NCI-H2171 treated with DMSO at 0.1 percent for 48 hours (cell line): ENCODE data around the gene KRTAP5-9.
"Not testable (repeated sequence)": the region's sequence is repeated elsewhere in the genome, so short reads cannot be mapped to it uniquely, and the experiment has no call there.

ENCODE experiments used
- DNase-seq: peaks from one replicate; lab custom pipeline; 2025; lab: John Stamatoyannopoulos, UW

Gene KRTAP5-9

DNA sequence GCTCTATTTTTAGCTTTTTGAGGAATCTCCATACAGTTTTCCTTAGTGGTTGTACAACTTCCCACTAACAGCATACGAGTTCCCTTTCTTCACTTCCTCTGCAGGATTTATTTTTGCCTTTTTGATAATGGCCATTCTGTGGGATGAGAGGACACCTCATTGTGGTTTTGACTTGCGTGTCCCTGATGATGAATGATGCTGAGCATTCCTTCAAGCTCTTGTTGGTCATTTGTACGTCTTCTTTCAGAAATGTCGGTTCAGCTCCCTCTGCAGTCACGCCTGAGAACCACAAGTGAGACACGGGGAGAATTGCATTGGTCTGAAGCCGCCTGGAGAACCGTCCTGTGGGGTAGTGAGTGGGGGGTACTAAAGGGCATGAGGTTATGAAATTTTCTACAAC lies 15.2 kb downstream of the KRTAP5-9 start:
- no peak for DNase-seq

GRCh38 chr11:71564430-71564829 lies 16.2 kb downstream of the KRTAP5-9 start:
- no peak for DNase-seq

DNA sequence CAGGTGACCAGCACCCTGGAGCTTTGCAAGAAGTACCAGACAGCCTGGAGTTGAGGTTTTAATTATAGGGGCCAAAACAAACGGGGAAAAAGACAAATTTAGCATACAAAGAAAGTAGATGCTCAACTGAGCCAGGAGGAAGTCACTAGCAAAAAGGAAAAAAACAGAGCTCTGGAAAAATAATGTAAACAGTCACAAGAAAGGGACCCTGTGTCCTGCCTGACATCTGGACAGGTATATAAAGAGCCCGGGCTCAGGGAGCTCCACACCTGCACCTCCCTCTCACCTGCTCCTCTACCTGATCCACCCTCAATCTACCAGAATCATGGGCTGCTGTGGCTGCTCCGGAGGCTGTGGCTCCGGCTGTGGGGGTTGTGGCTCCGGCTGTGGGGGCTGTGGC lies 17.0 kb downstream of the KRTAP5-9 start, which contains the start of gene KRTAP5-10:
TSS of gene KRTAP5-10 (plus strand) at position 301 of the 400 bp plus-strand sequence. CDS start at position 326, 25 bp downstream.
- DNase-seq: no peak

- DNase-seq: peak; percentile 11
Measured at GRCh38 chr11:71566081-71566620, 17.9 kb downstream of the KRTAP5-9 start.

DNA sequence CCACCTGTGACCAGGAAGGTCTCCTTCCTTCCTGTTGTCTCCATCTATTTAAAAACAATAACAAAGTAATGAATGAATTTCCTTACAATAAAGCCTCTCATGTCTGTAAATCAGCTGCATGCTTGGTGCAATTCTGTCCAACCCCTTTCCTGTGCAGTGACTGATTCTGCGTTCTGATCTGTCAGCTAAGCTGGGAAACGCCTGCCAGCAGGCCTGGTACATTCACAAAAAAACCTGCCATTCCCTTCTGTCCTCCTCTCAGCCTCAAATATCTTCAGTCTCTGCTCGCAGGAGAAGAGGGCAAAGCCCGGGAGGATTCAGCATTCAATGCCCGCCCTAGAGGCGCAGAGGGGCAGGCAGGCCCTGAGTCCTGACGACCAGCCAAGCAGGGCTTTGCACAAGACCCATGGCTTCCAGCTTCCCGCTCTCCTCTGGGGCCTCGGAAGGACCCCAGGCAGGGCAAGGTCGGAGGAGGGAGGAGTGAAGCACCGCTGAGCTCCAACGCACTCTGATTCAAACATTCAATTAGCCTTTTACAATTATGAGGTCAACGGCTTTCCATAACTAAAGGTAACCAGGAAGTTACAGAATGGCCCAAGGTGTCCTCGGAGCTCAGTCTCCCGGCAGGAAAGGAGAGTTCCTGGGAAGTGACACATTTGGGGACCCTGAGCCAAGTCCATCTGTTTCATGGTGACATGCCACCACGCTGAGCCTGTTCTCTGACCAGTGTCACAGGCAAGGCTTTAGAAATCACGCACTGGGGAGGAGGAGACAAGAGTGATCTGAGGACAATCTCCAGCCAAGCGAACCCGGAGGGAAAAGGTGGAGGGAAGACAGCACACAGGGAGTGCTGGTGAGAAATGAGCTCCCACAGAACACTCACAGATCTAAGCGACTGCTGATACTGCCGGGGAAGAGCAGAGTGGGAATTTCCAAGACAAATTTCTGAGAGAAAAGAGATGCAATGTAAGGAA lies 18.7 kb downstream of the KRTAP5-9 start:
- DNase-seq: not testable (repeated sequence)

DNA sequence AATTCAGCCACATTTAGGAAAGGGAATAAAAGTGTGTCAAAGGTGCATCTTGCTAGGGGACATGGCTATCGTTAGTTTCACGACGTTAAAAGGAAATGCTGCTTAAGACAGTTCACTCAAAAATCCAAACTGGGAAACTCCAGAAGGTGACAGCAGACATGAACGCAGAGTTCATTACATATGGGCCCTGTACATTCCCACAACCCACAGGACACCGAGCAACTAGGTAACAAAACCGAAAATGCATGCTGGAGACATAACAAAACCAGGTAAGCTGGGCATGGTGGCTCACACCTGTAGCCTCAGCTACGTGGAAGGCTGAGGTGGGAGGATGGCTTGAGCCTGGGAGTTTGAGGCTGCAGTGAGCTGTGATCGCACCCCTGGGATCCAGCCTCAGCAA lies 19.4 kb downstream of the KRTAP5-9 start:
- not testable (repeated sequence) for DNase-seq

- no peak for DNase-seq
Measured at GRCh38 chr11:71568704-71569349, 20.6 kb downstream of the KRTAP5-9 start.

DNA sequence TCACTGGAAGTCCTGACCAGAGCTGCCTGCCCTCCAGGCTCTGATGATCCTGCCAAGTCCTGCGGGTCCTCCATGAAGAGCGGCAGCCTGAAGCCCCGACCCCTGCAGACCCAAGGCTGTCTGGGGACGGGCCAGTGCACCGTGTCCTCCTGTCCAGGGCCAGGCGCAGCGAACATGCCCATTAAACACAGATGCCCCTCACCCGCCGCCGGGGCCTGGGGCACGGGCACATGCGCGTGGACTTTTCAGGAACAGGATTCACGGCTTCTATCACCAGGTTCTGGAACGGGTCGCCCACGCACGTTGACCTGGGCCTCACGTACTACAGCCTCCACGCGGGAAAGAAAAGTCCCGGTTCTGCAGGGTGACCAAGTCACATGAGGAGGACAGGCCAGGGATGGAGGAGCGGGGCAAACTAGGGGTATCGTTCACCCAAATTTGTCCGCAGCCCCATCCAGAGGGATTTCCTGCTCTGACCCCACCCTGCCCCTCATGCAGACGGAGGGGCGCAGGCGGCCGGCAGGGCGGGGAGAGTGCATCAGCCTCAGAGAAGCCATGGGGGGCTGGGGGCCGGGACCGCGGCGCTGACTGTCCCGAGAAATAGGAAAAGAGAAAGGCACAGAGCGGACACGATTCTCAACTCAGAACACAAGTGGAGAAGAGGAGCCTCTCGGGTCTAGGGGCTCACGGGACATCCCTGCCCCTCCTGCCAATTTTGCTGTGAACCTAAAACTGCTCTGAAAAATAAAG lies 23.1 kb downstream of the KRTAP5-9 start:
- DNase-seq: not testable (repeated sequence)

- DNase-seq: no peak
Measured at GRCh38 chr11:71572811-71573210, 24.6 kb downstream of the KRTAP5-9 start.

DNA sequence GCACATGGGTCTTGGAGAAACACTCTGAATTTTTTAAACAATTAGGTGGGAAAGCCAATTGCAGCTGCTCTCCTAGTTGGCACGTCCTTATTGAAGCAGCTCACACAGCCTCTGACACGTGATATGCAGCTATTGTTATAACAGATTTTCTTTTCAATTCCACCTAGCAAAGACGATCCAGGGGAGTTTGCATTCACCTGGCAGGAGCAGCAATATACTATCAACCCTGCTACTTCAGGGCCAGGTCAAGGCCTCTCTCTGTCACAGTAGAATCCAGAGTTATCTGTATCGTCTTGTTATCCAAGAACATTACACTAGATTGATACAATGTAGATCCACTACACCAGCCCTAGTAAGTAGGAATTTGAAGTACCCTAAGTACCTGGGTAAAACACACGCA lies 26.2 kb downstream of the KRTAP5-9 start:
- no peak for DNase-seq

- no peak for DNase-seq
Measured at GRCh38 chr11:71575723-71576424, 27.7 kb downstream of the KRTAP5-9 start.

DNA sequence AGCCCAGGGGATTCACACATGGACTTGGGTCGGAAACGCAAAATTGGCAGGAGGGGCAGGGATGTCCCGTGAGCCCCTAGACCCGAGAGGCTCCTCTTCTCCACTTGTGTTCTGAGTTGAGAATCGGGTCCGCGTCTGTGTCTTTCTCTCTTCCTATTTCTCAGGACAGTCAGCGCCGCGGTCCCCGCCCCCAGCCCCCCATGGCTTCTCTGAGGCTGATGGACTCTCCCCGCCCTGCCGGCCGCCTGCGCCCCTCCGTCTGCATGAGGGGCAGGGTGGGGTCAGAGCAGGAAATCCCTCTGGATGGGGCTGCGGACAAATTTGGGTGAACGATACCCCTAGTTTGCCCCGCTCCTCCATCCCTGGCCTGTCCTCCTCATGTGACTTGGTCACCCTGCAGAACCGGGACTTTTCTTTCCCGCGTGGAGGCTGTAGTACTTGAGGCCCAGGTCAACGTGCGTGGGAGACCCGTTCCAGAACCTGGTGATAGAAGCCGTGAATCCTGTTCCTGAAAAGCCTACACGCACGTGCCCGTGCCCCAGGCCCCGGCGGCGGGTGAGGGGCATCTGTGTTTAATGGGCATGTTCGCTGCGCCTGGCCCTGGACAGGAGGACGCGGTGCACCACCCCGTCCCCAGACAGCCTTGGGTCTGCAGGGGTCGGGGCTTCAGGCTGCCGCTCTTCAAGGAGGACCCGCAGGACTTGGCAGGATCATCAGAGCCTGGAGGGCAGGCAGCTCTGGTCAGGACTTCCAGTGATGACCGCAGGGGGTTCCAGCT lies 28.7 kb downstream of the KRTAP5-9 start:
- DNase-seq: not testable (repeated sequence)

- DNase-seq: no peak
Measured at GRCh38 chr11:71577469-71578004, 29.3 kb downstream of the KRTAP5-9 start.

DNA sequence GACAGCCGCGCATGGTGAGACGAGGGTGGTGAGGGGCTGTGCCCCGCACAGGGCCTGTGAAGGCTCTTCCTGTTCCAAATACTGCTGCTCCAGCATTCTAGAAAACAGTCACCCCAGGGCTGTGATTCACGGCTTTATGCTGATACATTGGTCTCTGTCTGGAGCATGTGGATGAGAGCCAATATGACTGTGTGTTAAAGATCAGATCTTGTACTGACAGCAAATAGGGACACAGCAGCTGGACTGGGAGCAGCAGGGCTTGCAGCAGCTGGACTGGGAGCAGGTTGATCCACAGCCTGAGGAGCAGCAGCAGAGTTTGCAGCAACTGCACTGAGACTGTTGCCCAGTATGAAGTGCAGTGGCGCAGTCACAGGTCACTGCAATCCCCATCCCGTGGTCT lies 31.3 kb downstream of the KRTAP5-9 start:
- not testable (repeated sequence) for DNase-seq

DNA sequence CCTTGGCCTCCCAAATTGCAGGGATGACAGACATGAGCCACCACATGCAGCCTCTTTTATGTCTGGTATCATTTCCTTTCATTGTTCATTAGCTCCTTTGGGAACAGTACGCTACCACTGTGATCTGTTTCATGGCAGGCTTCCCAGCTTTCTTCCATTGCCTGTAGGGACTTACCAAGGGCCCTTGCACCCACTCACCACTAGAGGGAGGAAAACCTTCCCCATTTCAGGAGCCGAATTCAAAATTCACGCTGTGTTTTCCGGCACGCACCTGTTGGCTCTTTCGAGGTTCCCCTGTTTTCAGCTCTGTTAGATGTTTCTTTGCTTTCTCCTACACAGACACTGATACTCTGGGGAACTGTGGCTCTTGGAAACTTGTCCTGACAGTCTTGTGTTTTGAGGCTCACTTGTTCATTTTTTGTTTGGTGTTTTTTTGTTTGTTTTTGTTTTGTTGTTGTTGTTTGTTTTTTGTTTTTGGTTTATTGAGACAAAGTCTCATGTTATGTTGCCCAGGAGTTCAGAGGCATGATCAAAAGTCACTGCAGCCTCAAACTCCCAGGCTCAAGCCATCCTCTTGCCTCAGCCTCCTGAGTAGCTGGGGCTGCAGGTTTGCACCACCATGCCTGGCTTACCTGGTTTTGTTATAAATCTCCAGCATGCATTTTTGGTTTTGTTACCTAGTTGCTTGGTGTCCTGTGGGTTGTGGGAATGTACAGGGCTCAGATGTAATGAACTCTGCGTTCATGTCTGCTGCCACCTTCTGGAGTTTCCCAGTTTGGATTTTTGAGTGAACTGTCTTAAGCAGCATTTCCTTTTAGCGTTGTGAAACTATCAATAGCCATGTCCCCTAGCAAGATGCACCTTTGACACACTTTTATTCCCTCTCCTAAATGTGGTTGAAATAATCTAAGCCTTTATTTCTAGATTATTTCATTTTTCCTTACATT lies 32.1 kb downstream of the KRTAP5-9 start:
- peak; percentile 88 for DNase-seq

DNA sequence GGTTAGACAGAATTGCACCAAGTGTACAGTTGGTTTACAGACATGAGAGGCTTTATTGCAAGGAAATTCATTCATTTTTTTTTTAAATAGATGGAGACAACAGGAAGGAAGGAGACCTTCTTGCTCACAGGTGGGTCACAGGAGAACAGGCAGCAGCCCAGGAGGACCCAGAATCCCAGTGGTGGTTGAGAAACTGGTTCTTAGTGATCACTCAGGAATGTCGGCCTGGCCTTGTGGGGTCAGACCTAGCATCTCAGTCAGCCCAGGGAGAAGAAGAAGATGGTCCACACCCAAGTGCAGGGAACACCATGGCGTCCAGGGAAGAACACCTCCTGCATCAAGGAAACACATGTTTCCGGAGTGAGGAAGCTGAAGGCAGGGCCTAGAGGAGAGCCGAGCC lies 33.6 kb downstream of the KRTAP5-9 start:
- DNase-seq: no peak

GRCh38 chr11:71582309-71582895 lies 34.2 kb downstream of the KRTAP5-9 start, which contains the start of gene KRTAP5-11:
Gene KRTAP5-11 (minus strand): TSS chr11:71582875. CDS start chr11:71582837, 38 bp downstream.
- no peak for DNase-seq

- DNase-seq: not testable (repeated sequence)
Measured at GRCh38 chr11:71582969-71583368, 34.7 kb downstream of the KRTAP5-9 start.

DNA sequence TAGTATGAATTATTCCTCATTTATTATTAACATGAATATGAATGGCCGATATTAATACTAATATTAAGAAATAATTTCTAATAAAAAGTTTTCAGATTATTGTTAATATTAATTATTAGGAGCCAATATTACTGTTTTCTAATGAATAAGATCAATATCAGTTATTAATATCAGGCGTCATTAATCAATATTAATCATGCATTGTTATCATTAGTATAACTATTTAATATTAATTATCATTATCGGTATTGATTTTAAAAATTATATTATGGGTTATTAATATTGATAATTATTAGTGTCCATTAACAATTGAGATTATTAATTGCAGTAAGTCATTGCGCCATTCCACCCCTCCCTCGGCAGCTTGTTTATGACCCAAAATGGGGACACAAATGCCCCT lies 37.5 kb downstream of the KRTAP5-9 start:
- not testable (repeated sequence) for DNase-seq
